ENCODE results near the gene YIPF3.

- TF ChIP-seq SMC3 (conservative IDR thresholded peaks at IDR 0.05; ENCODE audit: poor library complexity) (no peak), CTCF (IDR thresholded peaks at IDR 0.05; ENCODE audit: poor library complexity, severe bottlenecking) (no peak), POLR2AphosphoS5 (IDR thresholded peaks at IDR 0.05) (no peak), MXI1 (conservative IDR thresholded peaks at IDR 0.05; ENCODE audit: poor library complexity, severe bottlenecking) (no peak), EP300 (conservative IDR thresholded peaks at IDR 0.05; ENCODE audit: poor library complexity, severe bottlenecking) (no peak), TAF1 (IDR thresholded peaks at IDR 0.05; ENCODE audit: low read depth) (no peak), RAD21 (conservative IDR thresholded peaks at IDR 0.05) (no peak), EZH2 (IDR thresholded peaks at IDR 0.05; ENCODE audit: borderline replicate concordance, insufficient read depth, low read length, poor library complexity, severe bottlenecking) (no peak)
- TF ChIP-seq, protein P1, sequence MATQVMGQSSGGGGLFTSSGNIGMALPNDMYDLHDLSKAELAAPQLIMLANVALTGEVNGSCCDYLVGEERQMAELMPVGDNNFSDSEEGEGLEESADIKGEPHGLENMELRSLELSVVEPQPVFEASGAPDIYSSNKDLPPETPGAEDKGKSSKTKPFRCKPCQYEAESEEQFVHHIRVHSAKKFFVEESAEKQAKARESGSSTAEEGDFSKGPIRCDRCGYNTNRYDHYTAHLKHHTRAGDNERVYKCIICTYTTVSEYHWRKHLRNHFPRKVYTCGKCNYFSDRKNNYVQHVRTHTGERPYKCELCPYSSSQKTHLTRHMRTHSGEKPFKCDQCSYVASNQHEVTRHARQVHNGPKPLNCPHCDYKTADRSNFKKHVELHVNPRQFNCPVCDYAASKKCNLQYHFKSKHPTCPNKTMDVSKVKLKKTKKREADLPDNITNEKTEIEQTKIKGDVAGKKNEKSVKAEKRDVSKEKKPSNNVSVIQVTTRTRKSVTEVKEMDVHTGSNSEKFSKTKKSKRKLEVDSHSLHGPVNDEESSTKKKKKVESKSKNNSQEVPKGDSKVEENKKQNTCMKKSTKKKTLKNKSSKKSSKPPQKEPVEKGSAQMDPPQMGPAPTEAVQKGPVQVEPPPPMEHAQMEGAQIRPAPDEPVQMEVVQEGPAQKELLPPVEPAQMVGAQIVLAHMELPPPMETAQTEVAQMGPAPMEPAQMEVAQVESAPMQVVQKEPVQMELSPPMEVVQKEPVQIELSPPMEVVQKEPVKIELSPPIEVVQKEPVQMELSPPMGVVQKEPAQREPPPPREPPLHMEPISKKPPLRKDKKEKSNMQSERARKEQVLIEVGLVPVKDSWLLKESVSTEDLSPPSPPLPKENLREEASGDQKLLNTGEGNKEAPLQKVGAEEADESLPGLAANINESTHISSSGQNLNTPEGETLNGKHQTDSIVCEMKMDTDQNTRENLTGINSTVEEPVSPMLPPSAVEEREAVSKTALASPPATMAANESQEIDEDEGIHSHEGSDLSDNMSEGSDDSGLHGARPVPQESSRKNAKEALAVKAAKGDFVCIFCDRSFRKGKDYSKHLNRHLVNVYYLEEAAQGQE (IDR thresholded peaks at IDR 0.05; ENCODE audit: borderline replicate concordance): no peak
Measured at GRCh38 chr6:43516367-43516696, 394 bp downstream of the YIPF3 start.

All from neural cell (in vitro differentiated cells).